Neuron (in vitro differentiated cells): ENCODE results near the gene FSTL5.
A peak's percentile ranks its signal among the peaks of the same experiment; 100 is the strongest.

Experiments used
- H2AFZ ChIP-seq: one replicate; pipeline ENCODE4 v1.6.1; 2013; ENCODE audit warnings: low read depth, mild to moderate bottlenecking, inconsistent platforms, low read length, moderate library complexity
- H3K27me3 ChIP-seq: one replicate; pipeline ENCODE4 v1.6.1; 2013; ENCODE audit warnings: low read length; ENCODE audit not compliant: insufficient read depth
- H3K36me3 ChIP-seq: one replicate; pipeline ENCODE4 v1.6.1; 2013; ENCODE audit warnings: low read length; ENCODE audit not compliant: insufficient read depth
- H3K4me1 ChIP-seq: one replicate; pipeline ENCODE4 v1.6.1; 2013; ENCODE audit warnings: low read length; ENCODE audit not compliant: insufficient read depth
- H3K4me3 ChIP-seq: 2 replicates; pipeline ENCODE4 v1.5.1; 2013; ENCODE audit warnings: mild to moderate bottlenecking, low read length, moderate library complexity
- H3K9me3 ChIP-seq: one replicate; pipeline ENCODE4 v1.6.1; 2013; ENCODE audit warnings: low read length

Gene FSTL5

DNA sequence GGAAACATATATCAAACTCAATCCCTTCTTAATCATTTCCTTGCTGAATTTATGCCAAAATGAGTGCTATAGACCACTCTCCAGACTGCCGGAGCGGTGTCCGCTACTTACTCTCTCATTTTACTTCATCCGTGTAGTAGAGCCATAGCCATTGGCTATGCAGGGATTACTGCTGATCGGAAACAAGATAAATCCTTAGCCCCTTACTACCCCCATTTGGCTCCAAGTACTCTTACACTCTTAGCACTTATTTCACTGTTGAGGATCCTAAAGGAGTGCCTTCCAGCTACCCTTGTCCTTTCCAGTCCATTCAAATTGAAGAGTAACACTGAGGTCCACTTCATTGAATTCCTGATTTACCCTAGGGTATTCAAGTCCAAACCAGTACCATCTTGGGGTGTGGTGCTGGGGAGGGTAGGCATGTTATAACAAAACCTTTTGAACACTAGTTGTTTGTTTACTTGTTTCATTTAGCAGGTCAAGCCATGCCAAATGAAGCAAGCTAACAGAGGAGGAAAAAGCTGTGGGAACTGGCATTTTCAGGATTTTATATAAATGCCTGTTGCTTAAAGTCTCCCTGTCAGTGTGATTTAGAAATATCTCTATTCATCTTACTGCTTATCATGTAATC is 715.1 kb downstream of the FSTL5 start:
- H3K27me3 ChIP-seq, result no peaks in the 10 kb centered on the region
- H3K4me3 ChIP-seq, result no peak overlapping the region
- no peaks in the 10 kb centered on the region for H3K9me3 ChIP-seq
- no peak overlapping the region for H2AFZ ChIP-seq
- no peaks in the 10 kb centered on the region for H3K36me3 ChIP-seq
- H3K4me1 ChIP-seq, result no peaks in the 10 kb centered on the region

DNA sequence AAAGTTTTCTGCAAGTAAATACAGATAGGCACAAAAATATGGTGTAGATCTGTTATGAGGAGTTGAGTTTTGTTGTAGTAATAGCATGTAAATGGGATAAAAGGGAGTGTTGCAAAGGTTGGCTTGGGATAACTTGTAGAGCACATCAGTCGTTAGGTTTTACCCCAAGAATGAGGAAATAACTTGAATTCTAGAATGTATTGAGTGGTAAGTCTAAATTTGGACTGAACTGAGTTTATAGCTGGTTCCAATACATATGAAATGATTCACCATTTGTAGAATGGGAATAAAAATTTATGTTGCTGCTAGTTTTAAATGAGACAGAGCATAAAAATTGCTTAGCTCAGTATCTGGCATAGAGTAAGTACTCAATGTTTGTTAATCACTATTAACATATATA is 719.2 kb downstream of the FSTL5 start:
- Histone ChIP-seq H3K27me3 (no peaks in the 10 kb centered on the region), H3K4me3 (no peak overlapping the region), H3K36me3 (no peaks in the 10 kb centered on the region), H3K4me1 (no peaks in the 10 kb centered on the region), H3K9me3 (no peaks in the 10 kb centered on the region), H2AFZ (no peak overlapping the region)

DNA sequence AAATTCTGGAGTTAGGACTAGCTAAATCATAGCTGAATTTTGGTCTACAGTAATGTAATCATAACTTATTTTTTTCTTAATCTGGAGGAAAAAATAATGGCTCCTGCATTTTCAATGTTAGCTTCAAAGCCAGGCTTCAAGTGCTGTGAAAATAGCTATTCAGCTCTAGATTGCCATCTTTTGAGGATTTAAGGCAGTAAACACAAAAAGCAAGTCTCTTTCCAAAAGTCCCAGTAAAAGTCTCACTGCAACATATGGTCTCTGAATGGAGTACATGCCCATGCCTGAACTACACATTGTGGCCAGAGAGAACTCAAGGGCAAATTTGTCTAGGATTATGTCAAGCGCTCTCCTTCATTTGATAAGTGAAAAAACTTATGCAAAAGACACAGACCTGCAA is 720.9 kb downstream of the FSTL5 start:
- Histone ChIP-seq H3K4me1 (no peaks in the 10 kb centered on the region), H3K27me3 (no peaks in the 10 kb centered on the region), H3K9me3 (no peaks in the 10 kb centered on the region), H2AFZ (no peak overlapping the region), H3K4me3 (no peak overlapping the region), H3K36me3 (no peaks in the 10 kb centered on the region)

DNA sequence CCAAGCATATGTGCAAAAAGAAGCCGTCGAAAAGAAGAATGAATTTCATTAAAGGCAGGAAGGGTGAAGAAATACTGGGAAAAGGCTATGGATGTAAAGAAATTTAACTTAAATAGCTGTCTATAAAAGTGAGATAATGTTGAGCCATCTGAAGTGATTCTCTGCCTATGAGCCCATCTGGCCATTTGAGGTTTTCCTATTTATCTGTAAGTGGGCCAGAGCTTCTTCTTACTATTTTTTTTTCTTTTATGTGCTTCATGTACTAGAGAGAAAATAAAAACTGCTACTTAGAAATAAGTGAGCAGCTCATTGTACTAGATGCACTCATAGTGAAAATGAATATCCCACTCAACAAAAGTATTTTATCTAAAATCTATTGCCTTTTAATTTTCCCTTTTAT is 725.7 kb downstream of the FSTL5 start:
- no peak overlapping the region for H2AFZ ChIP-seq
- no peak overlapping the region for H3K4me3 ChIP-seq
- H3K27me3 ChIP-seq, result no peaks in the 10 kb centered on the region
- H3K4me1 ChIP-seq, result no peaks in the 10 kb centered on the region
- H3K36me3 ChIP-seq, result no peaks in the 10 kb centered on the region
- H3K9me3 ChIP-seq, result no peaks in the 10 kb centered on the region

DNA sequence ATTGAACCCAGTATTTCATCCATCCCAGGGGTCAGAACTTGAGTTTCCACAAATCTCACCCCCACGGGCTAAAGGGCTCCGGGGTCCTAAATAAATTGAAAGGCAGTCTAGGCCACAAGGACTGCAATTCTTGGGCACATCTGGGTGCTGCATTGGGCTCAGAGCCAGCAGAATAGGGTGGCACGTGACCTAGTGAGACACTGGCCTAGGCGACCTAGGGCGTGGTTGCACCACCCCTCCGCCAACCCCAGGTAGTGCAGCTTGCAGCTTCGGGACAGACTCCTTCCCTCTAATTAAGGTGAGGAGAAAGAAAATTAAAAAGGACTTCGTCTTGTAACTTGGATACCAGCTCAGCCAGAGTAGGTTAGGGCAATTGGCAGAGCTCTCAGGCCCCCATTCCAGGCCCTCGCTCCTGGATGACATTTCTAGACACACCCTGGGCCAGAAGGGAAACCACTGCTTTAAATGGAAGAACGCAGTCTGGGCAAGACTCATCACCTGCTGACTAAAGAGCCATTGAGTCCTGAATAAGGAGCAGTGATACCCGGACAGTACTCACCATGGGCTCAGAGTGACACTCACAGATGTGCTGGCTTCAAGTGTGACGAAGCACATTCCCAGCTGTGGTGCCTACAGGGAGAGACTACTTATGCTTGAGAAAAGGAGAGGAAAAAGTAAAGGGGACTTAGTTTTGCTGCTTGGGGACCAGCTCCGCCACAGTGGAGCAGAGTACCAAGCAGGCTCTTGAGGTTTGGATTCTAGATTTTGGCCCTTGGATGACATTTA is 735.4 kb downstream of the FSTL5 start:
- no peak overlapping the region for H3K4me3 ChIP-seq
- no peak overlapping the region for H2AFZ ChIP-seq
- H3K27me3 ChIP-seq, result no peaks in the 10 kb centered on the region
- H3K9me3 ChIP-seq, result no peaks in the 10 kb centered on the region
- no peaks in the 10 kb centered on the region for H3K36me3 ChIP-seq
- no peaks in the 10 kb centered on the region for H3K4me1 ChIP-seq

DNA sequence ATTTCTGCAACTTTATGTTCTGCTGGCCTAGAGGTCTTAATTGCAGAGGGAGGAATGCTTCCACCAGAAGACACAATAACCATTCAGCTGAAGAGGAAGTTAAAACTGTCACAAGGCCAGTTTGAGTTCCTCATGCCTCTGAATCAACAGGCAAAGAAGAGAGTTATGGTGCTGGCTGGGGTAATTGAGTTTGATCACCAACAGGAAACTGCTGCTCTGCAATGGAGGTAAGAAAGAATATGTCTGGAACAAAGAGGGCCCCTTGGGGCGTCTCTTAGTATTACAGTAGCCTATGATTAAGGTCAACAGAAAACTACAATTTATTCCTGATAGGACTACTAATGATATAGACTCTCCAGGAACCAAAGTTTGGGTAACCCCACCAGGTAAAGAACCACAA is 744.0 kb downstream of the FSTL5 start:
- Histone ChIP-seq H3K27me3 (no peaks in the 10 kb centered on the region), H3K4me1 (no peaks in the 10 kb centered on the region), H2AFZ (no peak overlapping the region), H3K4me3 (no peak overlapping the region), H3K9me3 (no peaks in the 10 kb centered on the region), H3K36me3 (no peaks in the 10 kb centered on the region)

DNA sequence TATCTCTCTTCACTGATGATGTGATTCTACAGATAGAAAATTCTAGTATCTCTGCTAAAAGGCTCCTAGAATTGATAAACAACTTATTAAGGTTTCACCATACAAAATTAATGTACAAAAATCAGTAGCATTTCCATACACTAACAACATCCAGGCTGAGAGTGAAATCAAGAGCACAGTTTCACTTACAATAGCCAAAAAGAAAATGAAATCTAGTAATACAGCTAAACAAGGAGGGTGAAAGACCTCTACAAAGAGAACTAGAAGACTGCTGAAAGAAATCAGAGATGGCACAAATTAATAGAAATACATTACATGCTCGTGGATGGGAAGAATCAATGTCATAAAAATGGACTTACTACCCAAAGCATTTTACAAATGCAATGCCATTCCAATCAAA is 751.9 kb downstream of the FSTL5 start:
- Histone ChIP-seq H2AFZ (no peak overlapping the region), H3K4me3 (no peak overlapping the region), H3K9me3 (no peaks in the 10 kb centered on the region), H3K27me3 (no peaks in the 10 kb centered on the region), H3K36me3 (no peaks in the 10 kb centered on the region), H3K4me1 (no peaks in the 10 kb centered on the region)

DNA sequence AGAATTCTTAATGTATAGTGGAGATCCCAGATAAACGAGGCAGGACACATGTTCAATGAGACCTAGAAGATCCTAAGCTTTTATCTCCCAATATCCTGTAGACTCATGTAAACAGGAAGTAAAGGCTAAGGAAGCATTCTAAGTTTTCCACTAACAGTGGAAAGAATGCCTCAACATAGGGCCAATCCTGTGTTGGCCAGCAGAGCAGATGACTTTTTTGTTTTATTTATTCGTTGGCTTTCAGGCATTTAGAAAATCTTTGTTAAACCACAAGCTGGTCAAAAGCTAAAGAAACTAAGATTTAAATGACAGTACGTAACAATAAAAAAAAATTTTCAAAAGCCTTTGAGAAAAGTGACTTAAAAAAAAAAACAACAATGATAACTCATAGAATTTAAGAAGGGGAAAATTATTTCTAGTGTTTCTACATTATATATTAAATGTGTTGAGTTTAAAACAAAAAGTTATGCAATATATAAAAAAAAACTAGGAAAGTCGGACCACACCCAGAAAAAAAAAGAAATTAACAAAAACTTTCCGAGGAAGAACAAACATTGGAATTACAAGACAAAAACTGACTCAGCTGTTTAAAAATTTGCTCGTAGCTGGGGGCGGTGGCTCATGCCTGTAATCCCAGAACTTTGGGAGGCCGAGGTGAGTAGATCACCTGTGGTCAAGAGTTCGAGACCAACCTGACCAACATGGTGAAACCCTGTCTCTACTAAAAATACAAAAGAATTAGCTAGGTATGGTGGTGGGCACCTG is 759.3 kb downstream of the FSTL5 start:
- Histone ChIP-seq H3K4me1 (no peaks in the 10 kb centered on the region), H3K36me3 (no peaks in the 10 kb centered on the region), H3K4me3 (no peak overlapping the region), H3K9me3 (no peaks in the 10 kb centered on the region), H2AFZ (no peak overlapping the region), H3K27me3 (no peaks in the 10 kb centered on the region)

DNA sequence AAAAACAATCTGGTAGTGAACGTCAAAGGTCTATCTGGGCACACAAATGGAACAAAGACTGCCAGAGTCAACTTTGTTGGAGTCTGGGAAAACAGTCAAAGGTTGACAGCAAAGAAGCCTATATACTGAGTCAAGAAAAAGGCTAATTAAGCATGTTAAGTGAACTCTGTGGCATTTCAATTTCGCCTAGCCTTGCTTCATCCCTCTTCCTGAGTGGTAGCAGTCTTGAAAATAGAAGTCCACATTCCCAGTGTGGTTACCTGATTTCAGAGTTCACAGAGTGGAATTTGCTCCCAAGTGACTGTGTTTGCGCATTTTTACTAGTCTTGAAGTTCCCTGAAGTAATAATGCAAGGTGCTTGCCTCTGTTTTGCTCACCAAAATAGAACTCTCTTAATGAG is 760.0 kb downstream of the FSTL5 start:
- Histone ChIP-seq H3K9me3 (no peaks in the 10 kb centered on the region), H3K4me3 (no peak overlapping the region), H3K4me1 (no peaks in the 10 kb centered on the region), H2AFZ (no peak overlapping the region), H3K36me3 (no peaks in the 10 kb centered on the region), H3K27me3 (no peaks in the 10 kb centered on the region)

DNA sequence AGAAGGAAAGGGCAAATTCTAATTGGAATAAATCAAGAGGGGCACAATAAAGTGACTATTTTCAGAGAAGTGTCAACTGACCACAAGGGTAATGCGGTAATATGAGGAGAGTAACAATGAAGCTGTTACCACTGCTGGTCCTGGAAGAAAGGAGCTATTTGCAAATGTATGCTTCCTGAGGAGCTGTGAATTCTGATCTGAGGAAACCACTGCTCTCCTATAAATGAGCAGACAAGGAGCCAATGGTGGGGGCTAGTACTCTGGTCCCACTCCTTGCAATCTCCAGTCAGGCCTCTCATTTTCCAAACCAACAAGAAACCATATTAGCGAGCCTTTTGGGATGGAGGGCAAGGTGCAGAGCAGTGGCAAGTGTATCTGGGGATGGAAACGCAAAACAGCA is 770.2 kb downstream of the FSTL5 start:
- H2AFZ ChIP-seq, result no peak overlapping the region
- no peaks in the 10 kb centered on the region for H3K27me3 ChIP-seq
- no peak overlapping the region for H3K4me3 ChIP-seq
- H3K36me3 ChIP-seq, result no peaks in the 10 kb centered on the region
- no peaks in the 10 kb centered on the region for H3K4me1 ChIP-seq
- no peaks in the 10 kb centered on the region for H3K9me3 ChIP-seq

DNA sequence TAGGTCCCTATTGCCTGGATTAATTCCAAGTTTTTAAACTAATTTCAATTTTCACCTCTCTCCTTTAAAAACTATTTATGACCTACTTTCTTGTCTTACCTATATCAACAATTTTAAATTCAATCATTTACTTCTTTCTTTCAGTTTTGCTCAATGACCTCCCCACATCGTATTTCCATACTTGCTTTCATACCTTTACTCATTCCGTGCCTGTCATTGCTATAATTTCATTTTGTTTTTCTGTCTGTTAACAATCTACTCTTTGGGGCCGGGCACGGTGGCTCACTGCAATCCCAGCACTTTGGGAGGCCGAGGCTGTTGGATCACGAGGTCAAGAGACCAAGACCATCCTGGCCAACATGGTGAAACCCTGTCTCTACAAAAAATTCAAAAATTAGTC is 781.1 kb downstream of the FSTL5 start:
- Histone ChIP-seq H3K27me3 (no peaks in the 10 kb centered on the region), H3K4me3 (no peak overlapping the region), H3K4me1 (no peaks in the 10 kb centered on the region), H2AFZ (no peak overlapping the region), H3K9me3 (no peaks in the 10 kb centered on the region), H3K36me3 (no peaks in the 10 kb centered on the region)

DNA sequence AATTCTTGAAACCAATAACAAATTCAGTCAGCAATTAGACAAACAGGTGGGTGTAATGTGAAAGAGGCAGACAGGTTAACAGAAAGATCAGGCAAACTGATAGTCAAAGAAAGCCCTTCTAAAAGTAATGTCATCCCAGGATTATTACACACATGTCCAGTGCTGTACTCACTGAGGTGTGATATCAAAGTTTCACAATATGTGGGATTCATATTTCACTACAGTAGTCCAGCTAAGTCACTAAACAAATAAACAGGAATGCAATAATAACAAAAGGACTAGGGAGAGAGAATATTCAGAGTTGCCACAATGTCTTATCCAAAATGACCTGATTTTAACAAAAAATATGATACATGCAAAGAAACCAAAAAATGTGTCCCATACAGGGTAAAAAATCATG is 787.5 kb downstream of the FSTL5 start:
- no peaks in the 10 kb centered on the region for H3K27me3 ChIP-seq
- no peak overlapping the region for H2AFZ ChIP-seq
- H3K9me3 ChIP-seq, result no peaks in the 10 kb centered on the region
- H3K36me3 ChIP-seq, result no peaks in the 10 kb centered on the region
- H3K4me1 ChIP-seq, result no peaks in the 10 kb centered on the region
- no peak overlapping the region for H3K4me3 ChIP-seq

DNA sequence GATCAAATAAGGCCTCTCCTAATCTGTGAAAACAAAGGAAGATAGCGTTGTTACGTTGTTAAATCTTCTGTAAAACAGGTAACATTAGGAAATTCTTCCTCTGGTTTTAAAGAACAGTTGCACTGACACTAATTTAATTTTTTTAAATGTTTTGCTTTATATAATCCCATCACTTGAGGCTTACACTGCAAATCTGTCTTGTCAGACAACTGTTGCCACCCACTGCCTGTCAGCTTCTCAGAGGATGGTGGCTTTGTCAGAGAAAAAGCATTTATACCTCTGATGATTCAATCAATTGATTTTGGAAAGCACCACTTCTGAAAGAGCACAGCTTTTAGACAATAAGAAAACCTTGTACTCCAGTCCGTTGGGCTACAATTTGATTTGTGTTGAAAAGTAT is 799.1 kb downstream of the FSTL5 start:
- Histone ChIP-seq H3K27me3 (no peaks in the 10 kb centered on the region), H3K36me3 (no peaks in the 10 kb centered on the region), H2AFZ (peak overlapping the region; percentile 61), H3K9me3 (no peaks in the 10 kb centered on the region), H3K4me1 (peaks cover 12% of the 10 kb centered on the region), H3K4me3 (no peak overlapping the region)
